ENCODE measurements around the gene RNF151.

DNA sequence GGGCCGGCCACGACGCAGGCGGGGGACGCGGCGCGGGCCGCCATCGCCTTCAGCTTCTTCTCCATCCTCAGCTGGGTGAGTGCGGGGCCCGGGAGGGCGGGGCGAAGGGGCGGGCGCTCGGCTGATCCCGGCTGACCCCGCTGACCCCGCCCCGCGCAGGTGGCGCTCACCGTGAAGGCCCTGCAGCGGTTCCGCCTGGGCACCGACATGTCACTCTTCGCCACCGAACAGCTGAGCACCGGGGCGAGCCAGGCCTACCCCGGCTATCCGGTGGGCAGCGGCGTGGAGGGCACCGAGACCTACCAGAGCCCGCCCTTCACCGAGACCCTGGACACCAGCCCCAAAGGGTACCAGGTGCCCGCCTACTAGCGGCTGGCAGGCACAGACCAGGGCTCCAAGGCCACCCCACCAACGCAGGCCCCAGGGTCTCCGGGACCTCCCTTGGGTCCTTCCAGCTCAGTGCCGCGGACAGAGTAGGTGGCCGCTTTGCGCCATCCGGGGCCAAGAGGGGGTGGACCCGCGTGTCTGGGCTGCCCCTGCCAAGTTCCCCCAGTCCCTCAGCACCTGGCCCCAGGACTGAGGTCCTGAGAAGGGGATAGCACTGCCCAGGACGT, 26.2 kb downstream of the RNF151 start:
- TF ChIP-seq GATA2 (IDR thresholded peaks at IDR 0.05; ENCODE audit: low read depth, low read length) (no peak), GATA3 (IDR thresholded peaks at IDR 0.05; ENCODE audit: low read depth, low read length) (no peak)
